IMR-90 (cell line): ENCODE measurements around the gene ATOSB. TPM values are rescaled to one million over a fixed set of nuclear protein-coding genes. Genes with fewer than 3 reads are reported as not detected.

Experiments used
- ATAC-seq: fragments of 200-7000 bp; cut with Tn5 transposase; 2 replicates; pipeline ENCODE4 v1.9.1; 2020; ENCODE audit warnings: low read depth, mild to moderate bottlenecking, moderate library complexity
- BruUV-seq: library from RNA; stranded (reverse); fragments of 400-500 nt; replicated peaks from 2 replicates; lab custom pipeline; 2021; lab: Mats Ljungman, UMichigan
- CTCF ChIA-PET: fragments of 300-600 bp; formaldehyde crosslinking; extraction: SDS; loops from one replicate; lab custom pipeline; 2021; ENCODE audit warnings: antibody characterized with exemption; lab: Yijun Ruan, JAX
- POLR2A ChIA-PET: fragments of 300-600 bp; sonication (Branson Sonifier 250); formaldehyde crosslinking; loops from one replicate; lab custom pipeline; 2022; ENCODE audit warnings: antibody characterized with exemption; ENCODE audit not compliant: unreplicated experiment; lab: Charles Lee
- DNase-seq: peaks from one replicate; pipeline ENCODE4 v3.0.0; 2013
- H2AFZ ChIP-seq: replicated peaks from 2 replicates; pipeline ENCODE3; 2013; ENCODE audit warnings: low read length, mild to moderate bottlenecking; ENCODE audit not compliant: poor library complexity
- H2AK5ac ChIP-seq: 2 replicates; pipeline ENCODE4 v1.6.1; 2013; ENCODE audit warnings: low read depth, low read length, inconsistent platforms
- H2AK9ac ChIP-seq: replicated peaks from 2 replicates; pipeline ENCODE3; 2013; ENCODE audit warnings: mild to moderate bottlenecking, low read depth, low read length, moderate library complexity; ENCODE audit not compliant: poor library complexity
- H2BK120ac ChIP-seq: 2 replicates; pipeline ENCODE4 v1.6.1; 2013; ENCODE audit warnings: low read depth, low read length, inconsistent platforms
- H2BK15ac ChIP-seq: 3 replicates; pipeline ENCODE4 v1.6.1; 2013; ENCODE audit warnings: low read depth, low read length, inconsistent platforms
- H2BK20ac ChIP-seq: 2 replicates; pipeline ENCODE4 v1.6.1; 2013; ENCODE audit warnings: low read depth, mild to moderate bottlenecking, inconsistent platforms, low read length, moderate library complexity
- H2BK5ac ChIP-seq: 2 replicates; pipeline ENCODE4 v1.6.1; 2013; ENCODE audit warnings: mild to moderate bottlenecking, low read depth, low read length, inconsistent platforms; ENCODE audit not compliant: poor library complexity, severe bottlenecking
- H3K14ac ChIP-seq: replicated peaks from 2 replicates; pipeline ENCODE4 v1.6.1; 2013; ENCODE audit warnings: low read depth, low read length, inconsistent platforms
- H3K18ac ChIP-seq: 2 replicates; pipeline ENCODE4 v1.6.1; 2013; ENCODE audit warnings: low read depth, low read length, control low read depth
- H3K23ac ChIP-seq: 2 replicates; pipeline ENCODE4 v1.6.1; 2013; ENCODE audit warnings: low read depth, low read length, inconsistent platforms
- H3K27ac ChIP-seq: 2 replicates; pipeline ENCODE4 v1.5.1; 2013; ENCODE audit warnings: mild to moderate bottlenecking, control low read depth, low read length; ENCODE audit not compliant: insufficient read depth
- H3K27me3 ChIP-seq: 2 replicates; pipeline ENCODE4 v1.6.1; 2013; ENCODE audit warnings: low read length; ENCODE audit not compliant: control insufficient read depth, insufficient read depth
- H3K36me3 ChIP-seq: 2 replicates; pipeline ENCODE4 v1.6.1; 2013; ENCODE audit warnings: low read length, mixed read lengths; ENCODE audit not compliant: control insufficient read depth, insufficient read depth
- H3K4ac ChIP-seq: 2 replicates; pipeline ENCODE4 v1.6.1; 2013; ENCODE audit warnings: low read depth, low read length, inconsistent platforms
- H3K4me1 ChIP-seq: 2 replicates; pipeline ENCODE4 v1.6.1; 2013; ENCODE audit warnings: low read length, mixed read lengths; ENCODE audit not compliant: control insufficient read depth, insufficient read depth
- H3K4me2 ChIP-seq: 2 replicates; pipeline ENCODE4 v1.6.1; 2013; ENCODE audit warnings: low read depth, mild to moderate bottlenecking, control low read depth, low read length, moderate library complexity
- H3K4me3 ChIP-seq: 2 replicates; pipeline ENCODE4 v1.5.1; 2013; ENCODE audit warnings: low read depth, mild to moderate bottlenecking, control low read depth, low read length, moderate library complexity; ENCODE audit not compliant: insufficient read depth
- H3K56ac ChIP-seq: 2 replicates; pipeline ENCODE4 v1.6.1; 2013; ENCODE audit warnings: low read length, inconsistent platforms; ENCODE audit not compliant: insufficient read depth; ENCODE audit errors: extremely low read depth
- H3K79me1 ChIP-seq, 2 experiments: 2 replicates each; pipeline ENCODE4 v1.6.1; 2013; ENCODE audit warnings: low read length in 2 of 2, inconsistent platforms in 1 of 2, low read depth in 1 of 2
- H3K9ac ChIP-seq: 2 replicates; pipeline ENCODE4 v1.6.1; 2013; ENCODE audit warnings: low read depth, low read length, control low read depth
- H3K9me1 ChIP-seq: 2 replicates; pipeline ENCODE4 v1.6.1; 2013; ENCODE audit warnings: low read length, inconsistent platforms; ENCODE audit not compliant: insufficient read depth
- H3K9me3 ChIP-seq: 2 replicates; pipeline ENCODE4 v1.6.1; 2013; ENCODE audit warnings: low read length; ENCODE audit not compliant: control insufficient read depth, insufficient read depth
- H4K20me1 ChIP-seq: 2 replicates; pipeline ENCODE4 v1.6.1; 2013; ENCODE audit warnings: low read length, inconsistent platforms; ENCODE audit not compliant: insufficient read depth
- H4K5ac ChIP-seq: 2 replicates; pipeline ENCODE4 v1.6.1; 2013; ENCODE audit warnings: mild to moderate bottlenecking, low read depth, low read length, control low read depth
- H4K8ac ChIP-seq, 2 experiments: 2 replicates each; pipeline ENCODE4 v1.6.1; 2013; ENCODE audit warnings: low read depth in 2 of 2, low read length in 2 of 2, control low read depth in 1 of 2, inconsistent platforms in 1 of 2
- H4K91ac ChIP-seq: 2 replicates; pipeline ENCODE4 v1.6.1; 2013; ENCODE audit warnings: low read depth, low read length, inconsistent platforms; ENCODE audit not compliant: insufficient read depth
- BHLHE40 ChIP-seq: fragments of 150-350 bp; IDR thresholded peaks from 2 replicates; pipeline ENCODE4 v1.6.1; 2016; ENCODE audit warnings: mild to moderate bottlenecking, low read depth, low read length
- CHD1 ChIP-seq: IDR thresholded peaks from 2 replicates; pipeline ENCODE4 v1.6.1; 2012; ENCODE audit warnings: low read depth, low read length, improper control_type of control experiment
- MAFK ChIP-seq: IDR thresholded peaks from 2 replicates; pipeline ENCODE4 v1.6.1; 2012; ENCODE audit warnings: low read depth, low read length, improper control_type of control experiment
- MAZ ChIP-seq: IDR thresholded peaks from 2 replicates; pipeline ENCODE4 v1.6.1; 2012; ENCODE audit warnings: low read depth, mild to moderate bottlenecking, low read length, improper control_type of control experiment, moderate library complexity, borderline replicate concordance
- MXI1 ChIP-seq: IDR thresholded peaks from 2 replicates; pipeline ENCODE4 v1.6.1; 2012; ENCODE audit warnings: low read depth, mild to moderate bottlenecking, low read length, moderate library complexity, borderline replicate concordance
- NFE2L2 ChIP-seq: fragments of 150-350 bp; IDR thresholded peaks from 2 replicates; pipeline ENCODE4 v1.6.1; 2016; ENCODE audit warnings: low read depth, mild to moderate bottlenecking, low read length
- POLR2A ChIP-seq: IDR thresholded peaks from 2 replicates; pipeline ENCODE4 v1.6.1; 2012; ENCODE audit warnings: mild to moderate bottlenecking, low read depth, low read length
- RAD21 ChIP-seq: IDR thresholded peaks from 2 replicates; pipeline ENCODE4 v1.6.1; 2012; ENCODE audit warnings: low read length, improper control_type of control experiment
- dilution Hi-C: fragments of 300-500 bp; cut with HindIII; formaldehyde crosslinking; loops from one replicate; pipeline ENCODE4 v1.14.3; 2018; ENCODE audit warnings: low sequenced_read_pairs; ENCODE audit not compliant: unreplicated experiment
- in situ Hi-C: fragments of 300-500 bp; cut with MboI; formaldehyde crosslinking; loops from 3 replicates; pipeline ENCODE4 v1.14.3; 2019; ENCODE audit warnings: low sequenced_read_pairs, inconsistent platforms, mixed read lengths
- intact Hi-C: fragments of 100-400 bp; cut with micrococcal nuclease; formaldehyde crosslinking; loops from 2 replicates; pipeline ENCODE4 v1.10.0; 2022
- polyA plus RNA-seq, 3 experiments: library from polyadenylated mRNA; depleted of rRNA; stranded (reverse); fragments of >200 nt; gene quantifications; 2 replicates each; pipeline ENCODE4 v1.2.3, GENCODE V29; 2012; ENCODE audit warnings: low replicate concordance in 1 of 3
- total RNA-seq: library from RNA; depleted of rRNA; stranded (reverse); fragments of >200 nt; gene quantifications from 2 replicates; pipeline ENCODE4 v1.2.3, GENCODE V29; 2012

Gene ATOSB
- total and polyA plus RNA-seq, 2 of the 4 experiments (the other 2 are of a cell fraction), result 12.0 to 40.2 TPM

DNA sequence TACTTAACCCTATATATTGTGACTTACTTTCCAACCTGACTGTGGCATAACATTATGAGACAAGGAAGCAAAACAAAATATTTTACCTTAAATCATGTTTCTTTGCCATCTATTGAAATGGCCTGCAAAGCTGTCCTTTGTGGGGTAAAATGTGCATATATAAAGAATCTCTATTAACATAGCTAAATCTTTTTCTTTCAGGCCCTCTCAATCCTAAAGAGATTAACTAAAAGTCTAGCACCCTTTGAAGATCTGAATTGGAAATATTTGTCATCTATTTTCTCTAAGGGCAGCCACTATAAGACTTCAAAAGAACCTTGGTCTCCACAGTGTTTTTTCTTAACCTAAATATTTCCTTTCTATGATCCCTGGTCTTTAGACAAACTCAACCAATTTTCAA, 41.1 kb upstream of the ATOSB start:
- TF ChIP-seq RAD21 (no peak), POLR2A (no peak), CHD1 (no peak), MXI1 (no peak), NFE2L2 (no peak), MAZ (no peak), BHLHE40 (no peak), MAFK (no peak)
- POLR2A ChIA-PET, result no interaction called here
- Histone ChIP-seq H3K23ac (no peak overlapping the region), H2BK120ac (no peak overlapping the region), H2BK15ac (no peak overlapping the region), H3K27ac (no peak overlapping the region), H3K4me1 (no peaks in the 10 kb centered on the region), H3K9me3 (0 out of 2 replicates have a peak, but pooled peaks cover 2% of the 10 kb centered on the region), H4K8ac (no peak overlapping the region), H3K18ac (no peak overlapping the region), H2AK5ac (no peak overlapping the region), H3K36me3 (no peaks in the 10 kb centered on the region), H3K9me1 (no peaks in the 10 kb centered on the region; the same call in 1 of the 2 replicates), H3K14ac (no peak overlapping the region), H2BK5ac (no peak overlapping the region), H4K91ac (no peak overlapping the region), H3K4ac (no peak overlapping the region), H4K20me1 (no peaks in the 10 kb centered on the region), H4K5ac (no peak overlapping the region), H2AFZ (no peak overlapping the region), H2AK9ac (no peak overlapping the region), H3K56ac (no peak overlapping the region), H3K27me3 (no peaks in the 10 kb centered on the region), H2BK20ac (no peak overlapping the region), H3K4me3 (no peak overlapping the region), H3K4me2 (no peak overlapping the region), H3K79me1 (no peaks in the 10 kb centered on the region), H3K9ac (no peak overlapping the region)
- CTCF ChIA-PET, result interaction anchor here (1.1 kb wide), 1 partner anchor 10 kb away, joined by 3 read pairs; no protein-coding TSS in a partner anchor
- in situ Hi-C loops, result no loop called here
- dilution Hi-C loops, result no loop called here
- intact Hi-C loops, result no loop called here
- DNase-seq (no peak), ATAC-seq (no peak)
- no TSS peak for BruUV-seq
